NT2/D1 (cell line): ENCODE measurements around the gene B4GALNT4.

Source experiments
- YY1 ChIP-seq: IDR thresholded peaks from 2 replicates; pipeline ENCODE4 v1.6.1; 2011; ENCODE audit not compliant: insufficient read length, insufficient read depth
- ZNF274 ChIP-seq: IDR thresholded peaks from 2 replicates; pipeline ENCODE4 v1.6.1; 2011; ENCODE audit warnings: mild to moderate bottlenecking, low read depth, low read length

DNA sequence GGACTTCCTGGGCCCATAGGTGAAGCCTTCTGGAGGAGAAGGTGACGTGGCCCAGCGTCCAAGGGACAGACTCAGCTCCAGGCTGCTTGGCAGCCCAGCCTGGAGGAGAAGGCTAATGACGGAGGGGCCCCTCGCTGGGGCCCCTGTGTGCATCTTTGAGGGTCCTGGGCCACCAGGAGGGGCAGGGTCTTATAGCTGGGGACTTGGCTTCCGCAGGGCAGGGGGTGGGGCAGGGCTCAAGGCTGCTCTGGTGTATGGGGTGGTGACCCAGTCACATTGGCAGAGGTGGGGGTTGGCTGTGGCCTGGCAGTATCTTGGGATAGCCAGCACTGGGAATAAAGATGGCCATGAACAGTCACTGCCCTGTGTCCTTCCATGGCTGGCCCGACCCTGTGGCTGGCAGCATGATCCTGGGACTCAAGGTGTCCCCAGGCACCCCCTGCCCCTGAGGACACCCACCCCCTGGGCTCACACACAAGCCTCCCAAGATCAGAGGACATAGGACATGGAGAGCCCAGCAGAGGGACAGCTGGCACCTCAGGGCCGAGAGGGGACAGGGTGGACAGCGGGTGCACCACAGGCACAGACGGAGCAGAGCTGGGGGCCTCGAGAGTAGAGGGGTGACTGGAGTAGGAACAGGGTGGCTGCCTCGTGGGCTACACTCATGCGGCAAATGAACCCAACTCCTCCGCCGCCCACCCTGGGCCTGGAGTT is 35.4 kb downstream of the B4GALNT4 start:
- TF ChIP-seq ZNF274 (no peak), YY1 (no peak)
